ENCODE results near the gene SPCS3. TPM values are rescaled to one million over a fixed set of nuclear protein-coding genes. Genes with fewer than 3 reads are reported as not detected.
"Not testable (repeated sequence)": the region's sequence is repeated elsewhere in the genome, so short reads cannot be mapped to it uniquely, and the experiment has no call there.

SPCS3 gene
- polyA plus RNA-seq, 1 donor = 53.9 TPM

DNA sequence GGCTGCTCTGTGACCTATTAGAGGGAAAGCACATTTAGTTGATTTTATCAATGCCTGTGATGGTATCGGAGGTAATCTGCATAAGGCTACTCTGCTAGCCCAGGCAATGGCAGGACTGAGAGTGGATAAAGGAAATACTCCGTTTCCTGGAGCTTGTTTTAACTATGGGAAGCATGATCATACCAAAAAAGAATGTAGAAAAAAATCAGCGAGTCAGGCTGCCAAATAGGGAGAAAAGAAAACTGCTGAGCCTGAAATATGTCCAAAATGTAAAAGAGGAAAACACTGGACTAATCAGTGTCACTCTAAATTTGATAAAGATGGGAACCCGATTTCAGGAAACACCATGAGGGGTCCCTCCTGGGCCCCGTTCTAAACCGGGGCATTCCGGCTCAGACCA lies 25.6 kb downstream of the SPCS3 start:
- not testable (repeated sequence) for DNase-seq (ENCODE audit: low read depth)

GRCh38 chr4:176346836-176347235 lies 27.1 kb downstream of the SPCS3 start:
- DNase-seq (ENCODE audit: low read depth) = not testable (repeated sequence)

DNA sequence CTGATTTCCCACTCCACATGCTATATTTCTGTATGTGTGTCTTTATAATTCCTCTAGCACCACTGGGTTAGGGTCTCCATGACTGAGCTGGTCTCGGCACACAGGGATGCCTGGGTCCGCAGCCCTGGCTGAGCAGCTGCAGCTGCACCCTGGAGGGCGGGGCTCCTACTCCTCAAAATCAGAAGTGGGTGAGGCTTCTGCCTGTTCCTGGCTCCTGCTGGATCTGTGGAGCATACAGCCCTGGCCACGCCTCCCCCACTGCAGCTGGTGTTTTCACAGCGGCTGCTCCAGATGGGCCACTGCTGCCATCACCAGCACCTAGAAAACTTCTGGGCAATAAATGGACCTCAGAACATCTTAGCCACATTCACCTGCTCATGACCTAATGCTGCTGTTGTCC lies 30.9 kb downstream of the SPCS3 start:
- no peak for DNase-seq (ENCODE audit: low read depth)

- no peak for DNase-seq (ENCODE audit: low read depth)
Measured at GRCh38 chr4:176354884-176355283, 35.1 kb downstream of the SPCS3 start.

- no peak for DNase-seq (ENCODE audit: low read depth)
Measured at GRCh38 chr4:176357359-176358082, 37.8 kb downstream of the SPCS3 start.

DNA sequence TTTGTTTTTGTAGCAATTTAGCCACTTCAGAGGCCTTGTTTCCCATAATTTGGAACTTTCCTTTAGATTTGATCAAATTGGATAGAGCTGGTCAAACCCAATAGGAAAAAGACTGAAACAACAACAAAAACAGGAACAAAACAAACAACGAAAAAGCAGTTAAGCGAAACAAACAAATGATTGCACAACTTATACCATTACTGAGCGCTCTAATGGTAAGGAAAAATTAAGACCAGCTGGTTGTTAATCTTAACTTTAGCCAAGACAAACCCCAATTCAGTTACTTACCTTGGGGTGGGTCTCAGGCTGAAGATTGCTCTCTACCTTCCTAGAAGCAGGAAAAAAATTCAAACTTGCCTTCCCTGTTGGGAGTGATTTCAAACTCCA lies 38.3 kb downstream of the SPCS3 start:
- DNase-seq (ENCODE audit: low read depth) = no peak

- DNase-seq (ENCODE audit: low read depth) = no peak
Measured at GRCh38 chr4:176359590-176359989, 39.8 kb downstream of the SPCS3 start.

DNA sequence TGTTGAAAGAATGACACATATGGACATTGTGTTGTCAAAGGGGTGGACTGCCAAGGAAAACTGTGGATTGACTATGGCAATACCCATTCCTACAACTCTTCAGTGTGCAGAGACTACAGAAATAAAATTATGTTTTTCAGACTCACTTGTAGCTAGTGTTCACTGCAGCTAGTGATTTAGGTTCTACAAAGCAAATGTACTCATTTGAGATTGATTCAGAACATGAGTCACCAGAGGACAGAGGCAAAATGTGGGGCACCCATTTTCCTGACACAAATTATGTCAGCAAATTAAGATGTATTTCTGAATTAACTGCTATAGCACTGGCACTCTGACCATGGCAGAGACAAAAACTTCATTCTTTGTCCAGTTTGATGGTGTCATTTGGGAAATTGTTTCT lies 40.7 kb downstream of the SPCS3 start:
- no peak for DNase-seq (ENCODE audit: low read depth)

DNA sequence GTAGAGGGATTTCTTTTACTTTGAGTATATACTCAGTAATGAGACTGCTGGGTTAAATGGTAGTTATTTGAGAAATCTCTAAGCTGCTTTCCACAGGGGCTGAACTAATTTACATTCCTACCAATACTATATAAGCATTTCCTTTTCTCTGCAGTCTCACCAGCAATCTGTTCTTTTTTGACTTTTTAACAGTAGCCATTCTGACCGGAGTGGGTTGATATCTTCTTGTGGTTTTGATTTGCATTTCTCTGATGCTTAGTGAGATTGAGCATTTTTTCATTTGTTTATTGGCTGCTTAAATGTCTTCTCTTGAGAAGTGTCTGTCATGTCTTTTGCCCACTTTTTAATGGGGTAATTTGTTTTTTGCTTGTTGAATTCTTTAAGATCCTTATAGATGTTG lies 43.3 kb downstream of the SPCS3 start:
- no peak for DNase-seq (ENCODE audit: low read depth)

DNA sequence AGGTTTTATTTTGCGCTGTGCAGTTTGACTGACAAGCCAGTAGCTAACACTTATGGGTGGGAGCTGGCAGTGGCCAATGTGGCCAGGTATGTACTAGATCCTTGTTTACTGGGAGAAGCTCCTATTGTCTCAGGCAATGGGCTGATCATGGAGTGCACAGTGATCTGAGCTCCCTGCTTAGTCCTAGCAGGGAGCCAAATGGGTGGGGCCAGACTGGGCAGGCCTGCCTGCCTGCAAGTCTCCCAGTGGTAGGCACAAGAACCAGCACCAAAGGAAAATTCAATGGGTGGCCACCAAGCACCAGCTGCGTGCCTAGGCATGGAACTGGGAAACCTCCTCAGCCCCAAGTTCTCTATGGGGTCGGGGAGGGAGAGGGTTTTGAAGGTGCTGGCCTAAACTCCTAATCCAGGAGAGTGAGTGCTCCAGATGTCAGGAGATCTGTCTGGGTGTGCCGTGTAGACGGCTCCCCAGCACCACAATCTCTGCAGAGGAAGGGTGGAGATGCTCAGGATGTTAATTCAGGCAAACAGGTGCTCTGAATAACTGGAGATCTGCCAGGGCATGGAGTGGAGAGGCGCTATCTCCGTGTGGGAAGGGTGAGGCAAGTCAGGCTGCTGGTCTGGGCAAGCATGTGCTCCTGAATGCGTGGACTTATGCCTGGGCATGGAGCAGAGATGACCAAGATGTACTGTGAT lies 48.2 kb downstream of the SPCS3 start:
- DNase-seq (ENCODE audit: low read depth) = no peak

GRCh38 chr4:176376032-176376614 lies 56.4 kb downstream of the SPCS3 start:
- no peak for DNase-seq (ENCODE audit: low read depth)

- DNase-seq (ENCODE audit: low read depth) = no peak
Measured at GRCh38 chr4:176377780-176378179, 58.0 kb downstream of the SPCS3 start.

DNA sequence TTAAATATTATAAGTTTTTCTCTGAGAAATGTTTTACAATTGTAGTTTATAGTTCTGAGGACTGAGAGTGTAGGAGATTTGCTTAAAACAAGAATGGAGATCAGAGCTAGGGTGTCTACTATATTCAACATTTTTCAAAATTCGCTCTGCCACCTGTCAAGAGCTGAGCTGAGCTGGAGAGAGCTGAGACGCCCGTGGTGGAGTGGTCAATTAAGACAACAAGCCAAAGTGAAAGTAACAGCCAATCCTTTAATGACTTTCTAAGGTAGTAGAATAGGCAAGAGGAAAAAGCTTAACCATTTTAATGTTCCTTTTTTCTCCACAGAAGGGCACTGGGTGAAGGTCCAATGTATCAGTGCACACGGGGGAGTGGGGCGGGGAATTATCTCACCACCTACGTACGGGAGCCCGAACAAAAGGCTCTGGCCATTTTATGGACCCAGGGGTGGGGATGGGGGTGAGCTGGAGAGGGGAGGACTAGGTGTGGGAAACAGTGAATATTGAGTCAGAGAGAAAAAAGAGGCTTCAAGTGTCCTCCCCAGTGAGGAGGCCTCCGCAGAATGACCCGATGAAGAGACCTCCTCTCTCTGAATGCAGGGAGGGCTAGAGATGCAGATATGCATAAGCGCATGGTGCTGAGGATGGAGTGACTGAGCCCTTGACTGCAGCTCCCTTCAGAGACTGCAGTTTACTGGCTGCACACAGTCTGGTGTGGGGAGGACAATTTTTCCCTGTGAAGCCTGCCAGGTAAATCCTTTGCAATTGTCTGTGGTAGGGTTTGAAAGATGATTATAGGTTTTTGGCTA lies 60.8 kb downstream of the SPCS3 start:
- DNase-seq (ENCODE audit: low read depth) = no peak

Other genes with a start within 250 kb of the SPCS3 start
- gene SPATA4, start 124.4 kb upstream of the SPCS3 start, polyA plus RNA-seq (ENCODE audit: insufficient read length) = 0.24 TPM
- 133 TPM for gene ASB5, start 50.7 kb upstream of the SPCS3 start, polyA plus RNA-seq (ENCODE audit: insufficient read length)

All from forelimb muscle (tissue), 1 donor.